ENCODE results near the gene TMEM272.

GRCh38 chr13:51814071-51814470 lies 30.9 kb downstream of the TMEM272 start:
- TF ChIP-seq CTCF (IDR thresholded peaks at IDR 0.05; ENCODE audit: low read depth, low read length) (no peak), POLR2A (IDR thresholded peaks at IDR 0.05; ENCODE audit: extremely low read depth, insufficient read length) (no peak)

All from NB4 (cell line).